ENCODE measurements around the gene UROD.

- no peak for TF ChIP-seq POLR2A (IDR thresholded peaks at IDR 0.05)
- TF ChIP-seq, protein P1, sequence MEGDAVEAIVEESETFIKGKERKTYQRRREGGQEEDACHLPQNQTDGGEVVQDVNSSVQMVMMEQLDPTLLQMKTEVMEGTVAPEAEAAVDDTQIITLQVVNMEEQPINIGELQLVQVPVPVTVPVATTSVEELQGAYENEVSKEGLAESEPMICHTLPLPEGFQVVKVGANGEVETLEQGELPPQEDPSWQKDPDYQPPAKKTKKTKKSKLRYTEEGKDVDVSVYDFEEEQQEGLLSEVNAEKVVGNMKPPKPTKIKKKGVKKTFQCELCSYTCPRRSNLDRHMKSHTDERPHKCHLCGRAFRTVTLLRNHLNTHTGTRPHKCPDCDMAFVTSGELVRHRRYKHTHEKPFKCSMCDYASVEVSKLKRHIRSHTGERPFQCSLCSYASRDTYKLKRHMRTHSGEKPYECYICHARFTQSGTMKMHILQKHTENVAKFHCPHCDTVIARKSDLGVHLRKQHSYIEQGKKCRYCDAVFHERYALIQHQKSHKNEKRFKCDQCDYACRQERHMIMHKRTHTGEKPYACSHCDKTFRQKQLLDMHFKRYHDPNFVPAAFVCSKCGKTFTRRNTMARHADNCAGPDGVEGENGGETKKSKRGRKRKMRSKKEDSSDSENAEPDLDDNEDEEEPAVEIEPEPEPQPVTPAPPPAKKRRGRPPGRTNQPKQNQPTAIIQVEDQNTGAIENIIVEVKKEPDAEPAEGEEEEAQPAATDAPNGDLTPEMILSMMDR (IDR thresholded peaks at IDR 0.05 in 4 of 5, conservative IDR thresholded peaks at IDR 0.05 in 1 of 5) = no peak
These were observed 26.8 kb downstream of the UROD start for GRCh38 chr1:45038661-45039364.
